Measurements from ENCODE around the gene LPP.

Gene LPP

DNA sequence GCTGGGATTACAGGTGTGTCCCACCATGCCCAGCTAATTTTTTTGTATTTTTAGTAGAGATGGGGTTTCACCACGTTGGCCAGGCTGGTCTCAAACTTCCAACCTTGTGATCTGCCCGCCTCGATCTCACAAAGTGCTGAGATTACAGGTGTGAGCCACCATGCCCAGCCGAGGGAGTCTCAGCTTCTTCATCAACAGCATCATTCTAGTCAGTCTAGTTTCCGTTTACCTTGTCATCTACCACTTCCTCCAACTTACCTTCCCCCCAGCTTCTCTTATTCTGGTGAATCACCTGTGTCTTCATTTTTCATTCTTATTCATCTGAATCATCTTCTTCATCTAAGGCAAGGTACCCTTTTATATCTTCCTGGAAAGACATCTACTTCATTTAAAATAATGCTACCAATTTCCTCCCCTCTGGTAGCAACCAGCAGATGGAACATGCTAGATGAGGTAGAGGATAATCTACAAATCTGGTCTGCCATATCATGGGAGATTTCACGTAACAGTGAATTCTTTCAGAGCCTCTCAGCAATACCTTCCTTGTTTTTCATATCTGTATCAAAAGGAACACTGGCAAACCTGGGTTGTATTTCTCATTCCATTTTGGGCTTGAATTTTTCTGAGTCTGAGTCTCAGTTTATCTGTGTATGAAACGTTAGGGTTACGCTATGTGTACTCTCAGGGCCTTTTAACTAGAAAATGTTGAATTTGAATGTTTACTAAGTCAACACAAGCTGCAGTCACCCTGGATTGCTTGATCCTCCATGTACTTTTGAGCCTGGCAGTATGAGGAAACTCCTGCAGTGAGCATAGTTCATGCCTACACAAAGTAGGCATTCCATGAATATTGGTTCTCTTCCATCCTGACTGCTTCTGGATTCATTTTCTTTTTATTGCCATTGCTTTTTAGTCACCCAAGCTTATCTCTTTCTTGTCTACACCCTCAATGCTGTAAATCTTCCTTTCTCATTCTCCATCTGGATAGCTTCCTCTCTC, 16.8 kb downstream of the LPP start:
- DNase-seq (ENCODE audit: low read depth): peak; percentile 6

DNA sequence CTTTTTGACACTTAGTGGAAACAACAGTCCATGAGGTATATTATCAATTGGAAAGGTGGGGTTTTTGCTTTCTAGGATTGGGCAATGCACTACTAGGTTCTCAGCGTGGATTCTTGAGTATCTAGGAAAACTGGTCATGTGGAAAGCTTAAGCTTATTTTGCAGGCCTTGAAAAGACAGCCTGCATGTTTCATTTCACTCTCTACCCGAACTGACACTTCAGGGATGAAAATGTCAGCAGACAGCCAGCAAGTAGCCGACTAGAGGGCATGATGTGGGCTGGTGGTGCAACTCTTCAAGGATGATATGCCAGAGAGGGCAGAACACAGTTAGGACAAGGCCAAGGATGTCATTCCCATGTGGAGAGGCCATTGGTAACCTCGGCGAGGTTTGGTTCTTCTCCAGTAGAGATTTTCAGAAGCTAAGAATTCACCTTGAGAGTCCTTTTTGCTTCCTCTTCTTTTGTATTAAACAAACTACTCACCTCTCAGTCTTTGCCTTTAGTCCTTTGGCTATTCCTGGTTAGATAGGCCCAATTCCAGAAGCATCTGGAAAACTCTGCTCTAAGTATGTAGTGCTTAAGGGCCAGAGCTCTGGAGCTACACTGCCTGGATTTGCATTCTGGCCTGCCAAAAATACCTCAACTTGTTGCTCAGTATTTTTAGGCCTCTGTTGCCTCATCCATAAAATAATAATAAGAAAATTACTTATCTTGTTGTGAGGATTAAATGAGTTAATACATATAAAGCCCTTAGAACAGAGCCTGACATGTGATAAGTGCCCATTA, 17.9 kb downstream of the LPP start:
- DNase-seq (ENCODE audit: low read depth): no peak

DNA sequence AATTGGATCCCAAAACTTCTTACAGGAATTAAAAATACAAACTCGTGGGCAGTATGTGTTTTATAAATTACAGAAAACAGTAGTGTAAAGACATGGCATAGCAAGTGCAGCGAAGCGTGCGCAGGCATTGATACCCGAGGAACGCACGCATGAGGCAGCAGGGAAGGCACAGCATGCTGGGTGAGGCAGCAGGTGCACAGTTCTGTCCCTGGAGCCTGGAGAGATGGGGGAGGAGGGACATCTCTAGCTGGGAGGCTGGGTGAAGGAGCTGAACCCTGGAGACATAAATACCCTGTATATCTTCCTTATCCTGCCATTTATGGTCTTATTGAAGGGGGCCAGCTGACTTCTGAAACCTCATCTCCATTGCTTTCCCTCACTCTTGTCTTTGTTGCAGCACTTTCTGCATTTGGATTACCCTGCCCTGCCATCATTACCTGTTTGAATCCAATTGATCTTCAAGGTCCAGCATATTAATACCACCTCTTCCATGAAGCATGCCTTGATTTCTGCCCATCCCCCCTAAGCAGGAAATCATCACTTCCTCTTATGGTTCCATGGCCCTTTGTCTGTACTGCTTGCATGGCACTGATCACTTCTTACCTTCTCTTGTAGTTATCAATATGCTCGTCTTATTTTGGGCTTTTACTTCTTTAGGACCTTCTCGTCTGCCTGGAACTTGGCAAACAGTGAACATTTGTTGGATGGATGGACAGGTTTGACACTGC, 20.5 kb downstream of the LPP start:
- no peak for DNase-seq (ENCODE audit: low read depth)

DNA sequence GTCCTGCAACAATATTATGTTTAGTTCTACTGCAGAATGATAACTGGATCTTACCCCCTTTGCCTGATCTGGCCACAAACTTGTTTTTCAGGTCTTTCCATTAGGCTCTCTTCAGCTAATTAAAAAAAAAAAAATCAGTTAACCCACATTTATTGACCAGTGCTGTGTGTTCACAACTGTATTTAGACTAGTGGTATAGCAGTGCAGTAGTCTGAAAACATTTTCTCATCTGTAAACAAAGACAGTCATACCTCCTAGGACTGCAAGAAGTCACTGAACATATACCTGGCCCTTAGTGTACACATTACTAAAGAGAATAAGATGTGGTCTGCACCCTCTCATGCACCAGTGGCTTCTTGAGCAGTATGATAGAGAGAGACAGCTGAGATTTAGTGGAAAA, 22.5 kb downstream of the LPP start:
- no peak for DNase-seq (ENCODE audit: low read depth)

DNA sequence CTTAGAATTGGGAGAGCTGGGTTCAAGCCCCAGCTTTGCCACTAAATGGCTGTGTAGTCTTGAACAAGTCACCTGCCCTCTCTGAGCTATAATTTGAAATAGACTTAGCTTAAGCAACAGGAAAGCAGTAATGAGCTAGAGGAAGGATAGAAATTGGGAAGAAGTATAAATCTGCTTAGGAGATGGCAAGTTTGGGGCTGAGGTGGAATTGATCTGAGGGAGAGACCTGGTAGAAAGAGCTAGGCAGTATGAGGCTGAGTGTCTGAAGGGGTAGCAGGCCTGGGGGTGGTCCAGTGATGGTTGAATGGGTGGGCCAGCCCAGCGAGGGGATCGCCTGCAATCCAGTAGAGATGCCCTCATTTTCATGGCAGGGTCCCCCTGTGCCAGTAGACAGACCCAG, 22.9 kb downstream of the LPP start:
- no peak for DNase-seq (ENCODE audit: low read depth)

DNA sequence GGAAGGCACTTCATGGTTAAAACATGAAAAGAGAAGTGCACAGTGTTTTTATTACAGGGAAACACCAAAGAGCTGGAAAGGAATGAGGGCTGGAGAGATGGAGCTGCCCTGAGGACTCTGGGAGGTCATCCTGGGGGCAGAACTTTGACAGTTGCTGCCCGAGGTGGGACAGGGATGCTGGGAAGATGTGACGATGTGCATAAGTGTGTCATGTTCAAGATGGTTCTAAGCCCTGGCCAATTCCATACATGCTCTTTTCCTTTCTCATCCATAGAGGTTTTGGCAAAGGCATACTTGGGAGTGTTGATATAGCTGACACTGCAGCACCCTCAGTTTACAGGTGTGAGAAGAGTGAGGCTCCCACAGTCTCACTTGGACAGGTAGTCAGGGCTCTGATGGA, 23.8 kb downstream of the LPP start:
- no peak for DNase-seq (ENCODE audit: low read depth)

DNA sequence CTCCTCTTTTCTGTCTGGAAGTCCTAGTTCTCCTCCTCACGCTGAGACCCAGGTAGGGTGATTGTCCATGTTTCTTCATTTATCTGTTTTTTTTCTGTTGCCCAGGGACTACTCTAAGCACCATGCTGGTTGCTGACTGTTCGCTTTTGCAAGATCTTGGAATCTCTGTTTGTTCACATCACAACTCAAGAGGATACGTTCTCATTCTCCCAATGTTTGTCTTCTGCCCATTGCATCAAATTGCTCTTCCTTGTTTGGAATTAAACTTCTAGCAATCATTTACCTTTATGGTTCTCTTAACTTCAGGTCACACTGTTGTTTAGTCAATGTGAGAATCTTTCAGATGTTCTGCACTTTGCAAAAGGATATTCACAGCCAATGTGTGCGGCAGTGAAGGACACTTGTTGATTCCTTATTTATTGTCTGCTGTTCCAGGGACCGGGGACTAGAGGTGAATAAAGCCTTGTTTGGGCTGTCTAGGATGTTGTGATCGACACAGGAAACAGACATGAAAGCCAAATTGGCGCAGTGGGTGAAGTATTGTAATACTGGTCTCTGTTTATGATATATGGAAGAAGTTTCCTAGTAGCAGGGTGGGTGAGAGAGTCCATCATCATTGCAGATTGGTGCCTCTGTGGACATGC, 24.5 kb downstream of the LPP start:
- DNase-seq (ENCODE audit: low read depth): no peak

DNA sequence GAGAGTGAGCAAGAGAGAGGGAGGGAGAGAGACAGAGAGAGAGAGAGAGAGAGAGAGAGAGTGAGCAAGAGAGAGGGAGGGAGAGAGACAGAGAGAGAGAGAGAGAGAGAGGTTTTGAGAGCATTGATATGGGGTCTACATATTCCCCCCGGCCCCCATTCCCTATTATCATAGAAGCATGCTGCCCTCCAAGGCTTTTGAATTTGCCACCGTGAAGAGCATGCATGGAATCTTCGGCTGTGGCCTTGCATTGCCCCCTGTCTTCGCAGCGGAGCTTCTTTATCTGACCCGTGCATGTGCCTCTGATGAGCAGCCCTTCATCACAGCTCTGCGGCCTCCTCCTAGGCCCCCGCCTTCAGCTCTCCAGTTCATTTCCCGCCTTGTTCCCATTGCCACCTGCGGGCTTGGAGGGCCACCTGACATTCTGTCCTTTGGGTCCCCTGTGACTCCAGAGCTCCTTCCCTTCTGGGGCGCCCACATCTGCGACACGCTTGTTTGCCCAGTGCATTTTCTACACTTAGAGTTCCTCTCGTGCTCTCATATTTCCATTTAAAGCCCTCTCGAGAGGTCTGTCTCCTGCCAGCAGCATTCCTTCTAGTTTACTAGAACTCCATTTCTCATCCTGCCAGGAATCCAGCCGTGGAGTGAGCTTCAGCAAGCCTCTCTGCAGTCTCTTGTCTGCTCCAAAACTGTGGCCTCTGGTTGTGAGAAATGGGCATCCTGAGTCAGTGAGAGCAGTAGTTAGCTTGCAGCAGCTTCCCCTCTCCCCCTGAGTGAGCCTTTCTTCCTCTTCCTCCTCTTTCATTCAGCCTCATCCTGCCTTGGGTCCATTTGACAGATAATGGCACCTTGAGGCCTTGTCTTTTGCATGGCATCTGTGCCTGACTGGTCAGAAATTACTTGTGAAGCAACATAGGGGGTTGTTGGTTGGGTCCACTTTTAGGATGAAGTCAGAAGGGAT, 25.3 kb downstream of the LPP start:
- no peak for DNase-seq (ENCODE audit: low read depth)

DNA sequence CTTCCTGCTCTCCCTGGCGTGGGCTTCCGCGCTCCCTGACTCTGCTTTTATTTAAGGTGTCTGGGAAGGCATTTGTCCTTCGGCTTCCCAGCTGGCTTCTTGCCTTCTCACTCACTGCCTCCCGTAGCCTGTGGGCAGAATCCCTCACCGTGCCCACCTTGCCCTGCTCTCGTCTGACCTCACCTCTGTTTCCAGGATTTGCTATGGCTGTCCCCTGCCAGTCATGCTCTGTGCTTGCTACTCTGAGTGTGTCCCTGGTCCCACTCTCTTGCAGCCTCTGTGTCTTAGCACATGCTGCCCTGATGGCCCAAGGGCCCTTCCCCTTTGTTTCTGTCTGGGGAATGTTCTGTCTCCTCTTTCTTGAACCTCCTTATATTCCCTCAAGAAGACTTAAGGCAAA, 26.2 kb downstream of the LPP start:
- DNase-seq (ENCODE audit: low read depth): no peak

DNA sequence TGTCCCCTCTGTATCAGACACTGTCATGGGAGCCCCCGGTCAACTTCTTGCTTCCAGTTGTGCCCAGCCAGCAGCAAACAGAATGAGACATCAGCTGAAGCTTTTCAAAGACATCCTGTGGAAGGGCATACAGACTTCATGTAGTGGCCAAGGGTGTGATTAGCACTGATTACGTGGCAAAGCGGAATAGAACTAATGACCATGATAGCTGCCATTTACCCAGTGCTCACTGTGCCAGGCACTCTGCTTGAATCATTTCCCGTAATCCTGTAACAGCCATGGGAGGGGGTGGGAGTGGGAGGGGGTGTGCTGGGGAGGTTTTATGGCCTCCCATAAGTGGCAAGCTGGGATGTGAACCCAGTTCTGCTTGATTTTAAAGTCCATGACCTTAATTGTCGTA, 29.5 kb downstream of the LPP start:
- no peak for DNase-seq (ENCODE audit: low read depth)

DNA sequence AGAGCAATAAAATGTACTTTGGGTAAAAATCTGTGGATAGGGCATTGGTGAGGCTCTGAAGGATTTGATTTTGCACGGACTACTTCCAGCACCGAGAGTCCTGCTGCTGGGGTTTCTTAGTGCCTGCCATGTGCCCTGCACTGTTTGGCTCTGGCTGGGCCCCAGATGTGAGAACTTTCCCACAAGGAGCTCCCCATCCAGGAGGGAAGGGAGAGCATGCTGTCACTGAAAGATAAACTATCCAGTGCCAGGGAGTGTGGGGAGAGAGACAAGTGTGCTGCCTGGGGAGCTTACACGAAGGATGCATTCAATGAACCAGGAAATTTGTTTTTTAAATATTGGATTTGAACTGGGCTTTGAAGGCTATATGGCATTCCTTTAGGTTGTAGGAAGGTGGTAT, 30.2 kb downstream of the LPP start:
- DNase-seq (ENCODE audit: low read depth): no peak

DNA sequence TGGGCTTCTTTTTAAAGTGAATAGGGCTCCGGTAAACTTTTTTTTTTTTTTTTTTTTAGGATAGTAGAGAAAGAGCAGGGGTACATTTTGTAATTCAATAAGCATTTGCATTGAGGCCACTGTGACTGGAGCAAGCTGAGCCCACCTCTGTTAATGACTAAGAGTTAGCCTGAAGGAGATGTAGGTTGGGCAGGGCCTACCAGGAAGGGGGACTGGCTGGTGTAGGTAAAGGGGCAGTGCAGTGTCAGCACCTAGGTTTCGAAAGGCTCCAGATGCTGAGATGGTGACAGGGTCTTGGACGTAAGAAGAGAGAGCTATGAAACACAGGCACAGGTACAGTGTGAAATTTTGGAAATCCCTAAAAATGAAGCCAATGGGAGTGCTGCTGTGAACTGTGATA, 30.7 kb downstream of the LPP start:
- DNase-seq (ENCODE audit: low read depth): no peak

DNA sequence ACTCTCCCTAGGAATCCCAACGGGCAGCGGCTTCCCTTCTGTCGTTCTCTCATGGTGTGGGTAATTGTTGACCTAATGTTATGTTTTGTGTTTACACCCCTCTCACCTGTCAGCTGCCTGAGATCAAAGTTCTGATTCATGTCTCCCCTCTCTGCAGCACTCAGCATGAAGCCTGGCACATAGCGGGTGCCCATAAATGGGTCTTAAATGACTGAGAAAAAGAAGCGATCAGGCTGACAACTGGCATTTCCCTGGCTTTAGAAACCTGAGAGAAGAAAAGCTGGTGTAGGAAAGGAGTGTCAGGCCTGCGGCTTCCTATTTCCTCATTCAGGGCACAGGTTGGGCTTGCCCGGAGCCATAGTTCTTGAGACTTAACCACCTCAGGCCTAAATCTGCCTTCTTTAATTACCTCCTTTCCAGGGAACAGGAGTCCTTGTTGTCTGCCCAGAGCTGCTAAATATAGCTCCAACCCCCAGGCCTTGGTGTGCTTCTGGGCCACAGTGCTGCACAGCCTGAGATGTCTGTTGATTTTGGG, 31.8 kb downstream of the LPP start:
- no peak for DNase-seq (ENCODE audit: low read depth)

DNA sequence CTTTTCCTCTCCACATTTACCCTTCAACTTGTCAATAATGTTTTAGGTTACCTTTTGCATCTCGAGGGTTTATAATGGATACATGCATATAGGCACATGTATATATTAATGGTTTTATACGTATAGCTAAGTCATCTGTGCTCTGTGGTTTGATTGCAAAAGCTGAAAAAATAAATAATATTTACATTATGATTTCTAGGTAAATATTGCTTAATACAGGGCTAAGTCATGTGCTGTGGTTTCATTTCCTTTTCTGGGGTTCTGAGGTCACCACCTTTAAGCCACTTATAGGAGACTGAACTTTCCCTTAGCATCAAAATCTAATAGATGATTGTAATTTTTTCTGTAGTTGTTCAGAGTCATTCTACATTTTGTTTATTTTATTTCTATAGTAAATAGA, 33.1 kb downstream of the LPP start:
- no peak for DNase-seq (ENCODE audit: low read depth)

DNA sequence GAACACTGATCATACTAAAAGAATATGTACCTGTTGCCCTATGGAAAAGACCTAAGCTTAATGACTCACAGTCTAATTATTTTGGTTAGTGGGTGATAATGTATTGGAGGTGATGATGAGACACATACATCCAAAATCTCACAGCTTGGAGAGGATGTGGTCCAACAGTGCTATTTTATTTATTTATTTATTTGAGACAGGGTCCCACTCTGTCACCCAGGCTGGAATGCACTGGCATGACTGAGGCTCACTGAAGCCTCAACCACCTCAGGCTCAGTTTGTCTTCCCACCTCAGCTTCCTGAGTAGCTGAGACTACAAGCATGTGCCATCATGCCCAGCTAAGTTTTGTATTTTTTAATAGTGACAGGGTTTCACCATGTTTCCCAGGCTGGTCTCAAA, 35.0 kb downstream of the LPP start:
- DNase-seq (ENCODE audit: low read depth): no peak

DNA sequence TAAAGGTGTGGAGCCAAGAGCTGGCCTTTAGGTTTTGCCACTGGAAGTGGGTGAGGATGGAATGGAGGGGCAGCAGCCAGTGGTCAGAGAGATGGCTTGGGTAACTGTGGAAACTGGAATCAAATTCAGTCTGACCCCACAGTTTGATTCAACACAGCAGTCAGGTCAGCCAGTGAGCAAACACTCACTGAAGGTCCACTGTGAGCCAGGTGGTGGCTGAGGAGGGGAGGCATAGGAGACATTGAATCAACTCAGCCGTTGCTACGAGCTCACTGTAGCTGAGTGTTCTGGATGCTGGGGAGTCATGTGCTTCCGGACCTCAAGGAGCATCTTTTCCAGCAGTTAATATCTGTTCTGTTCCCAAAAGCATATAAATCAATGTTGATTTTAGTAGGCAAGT, 37.5 kb downstream of the LPP start:
- no peak for DNase-seq (ENCODE audit: low read depth)

DNA sequence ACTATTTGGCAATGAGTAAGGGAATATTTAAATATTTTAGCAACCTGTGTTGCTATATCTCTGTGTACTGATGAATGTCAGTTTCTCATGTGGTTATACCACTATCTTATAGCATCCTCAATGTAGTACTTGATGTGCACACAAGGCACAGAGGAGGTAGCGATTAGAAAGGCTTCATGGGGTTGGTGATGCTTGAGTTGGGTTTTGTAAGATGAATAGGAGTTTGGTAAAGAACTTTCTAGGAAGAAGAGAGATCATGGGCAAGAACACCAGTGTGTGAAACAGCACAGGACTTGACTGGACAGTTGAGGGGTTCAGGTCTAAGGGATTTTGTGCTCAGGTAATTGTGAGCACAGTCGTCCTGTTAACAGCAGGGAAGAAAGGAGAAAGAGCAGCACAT, 38.1 kb downstream of the LPP start:
- DNase-seq (ENCODE audit: low read depth): no peak

DNA sequence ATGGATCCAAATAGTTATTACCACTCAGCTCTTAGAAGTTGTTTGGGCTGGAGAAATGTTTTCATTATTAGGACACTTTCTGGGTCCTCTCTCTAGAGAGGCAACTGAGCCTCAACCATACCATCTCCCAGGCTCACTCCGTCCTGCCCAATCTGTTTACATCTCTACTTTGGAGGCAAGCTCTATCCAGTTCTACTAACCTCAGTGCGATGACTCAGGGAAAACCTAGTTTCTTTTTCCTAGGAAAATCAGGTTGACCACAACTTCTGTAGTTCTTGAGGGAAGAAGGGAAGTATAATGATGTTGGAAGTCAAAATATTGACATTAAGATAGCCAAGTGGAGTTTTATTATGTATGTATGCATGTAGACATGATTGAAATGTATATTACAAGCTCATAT, 40.4 kb downstream of the LPP start:
- no peak for DNase-seq (ENCODE audit: low read depth)

DNA sequence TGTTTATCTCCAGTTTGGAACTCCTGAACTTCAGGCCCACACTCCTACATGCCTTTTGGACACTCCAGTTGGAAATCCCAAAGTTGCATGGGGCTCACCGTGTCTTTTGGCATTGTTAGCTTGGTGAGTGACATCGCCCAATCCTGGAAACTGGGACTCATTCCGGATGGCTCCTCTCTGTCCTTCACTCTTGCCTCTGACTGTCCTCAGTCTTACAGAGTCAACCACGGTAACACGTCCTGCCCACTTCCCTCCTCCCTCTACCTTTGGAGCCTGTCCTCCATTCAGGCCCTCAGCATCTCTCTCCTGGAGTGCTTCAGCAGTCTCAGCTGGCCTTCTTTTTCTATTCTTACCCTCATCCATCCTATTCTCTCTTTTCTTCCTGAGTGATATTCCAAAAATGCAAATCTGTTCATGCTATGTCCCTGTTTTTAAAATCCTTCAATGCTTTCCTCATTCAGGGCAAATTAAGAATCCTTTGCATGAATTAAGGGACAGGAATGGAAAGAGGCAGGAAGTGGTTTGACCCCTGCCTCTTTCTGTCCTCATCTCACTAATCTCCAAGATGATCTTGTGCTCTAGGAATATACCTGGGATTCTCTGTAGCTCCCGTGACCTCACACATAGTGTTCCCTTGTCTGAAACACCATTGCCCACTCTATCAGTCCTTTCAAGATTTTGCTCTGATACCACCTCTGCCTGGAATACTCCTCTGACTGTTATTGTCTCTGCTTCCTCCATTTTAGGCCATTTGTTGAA, 42.5 kb downstream of the LPP start:
- no peak for DNase-seq (ENCODE audit: low read depth)

DNA sequence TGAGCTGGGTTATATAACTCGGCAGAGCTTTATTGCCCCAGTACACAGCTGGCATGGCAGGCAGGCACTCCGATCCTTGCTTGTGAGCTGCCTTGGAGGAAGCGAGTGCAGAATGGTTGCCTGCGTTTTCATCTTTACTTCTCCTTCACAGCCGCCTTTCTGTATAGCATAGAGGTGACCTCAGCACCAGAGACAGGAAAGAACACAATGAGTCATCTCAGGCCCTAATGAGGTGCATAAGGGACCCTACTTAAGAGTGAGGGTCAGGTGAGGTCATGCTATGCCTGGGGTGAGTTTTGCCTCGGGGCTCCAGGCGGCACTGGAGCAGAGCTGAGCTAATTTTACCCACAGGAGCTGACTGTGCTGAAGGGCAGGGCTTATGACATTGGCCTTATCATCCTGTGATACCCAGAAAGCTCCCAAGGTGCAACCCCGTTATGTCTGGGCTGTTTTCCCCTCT, 43.5 kb downstream of the LPP start:
- no peak for DNase-seq (ENCODE audit: low read depth)

All from stimulated activated CD8-positive, alpha-beta memory T cell treated with anti-CD3 and anti-CD28 coated beads, Interleukin-12 subunit alpha, Interleukin-12 subunit beta, amount 100 ng/mL, for 4 hours (primary cell).